ENCODE data around the gene GALNS.

- TF ChIP-seq CTCF (conservative IDR thresholded peaks at IDR 0.05): no peak
- TF ChIP-seq EZH2 (IDR thresholded peaks at IDR 0.05; ENCODE audit: low read depth): no peak
These were observed 83.6 kb downstream of the GALNS start for GRCh38 chr16:88772871-88773811.
